Type B pancreatic cell (in vitro differentiated cells): ENCODE results near the gene PTGDR. TPM values are rescaled to one million over a fixed set of nuclear protein-coding genes. Genes with fewer than 3 reads are reported as not detected.
A peak's percentile ranks its signal among the peaks of the same experiment; 100 is the strongest.

Experiments
- DNase-seq: peaks from one replicate; pipeline ENCODE4 v3.0.0; 2021; ENCODE audit warnings: mixed read lengths; ENCODE audit not compliant: unreplicated experiment; ENCODE audit errors: extremely low spot score
- H3K27ac Mint-ChIP-seq: 2 replicates; pipeline ENCODE4 v1.8.0; 2021; ENCODE audit warnings: mild to moderate bottlenecking, mixed read lengths
- H3K27me3 Mint-ChIP-seq: 2 replicates; pipeline ENCODE4 v1.8.0; 2021; ENCODE audit warnings: mixed read lengths
- H3K36me3 Mint-ChIP-seq: 2 replicates; pipeline ENCODE4 v1.8.0; 2021; ENCODE audit warnings: mixed read lengths
- H3K4me1 Mint-ChIP-seq: one replicate; pipeline ENCODE4 v1.8.0; 2021; ENCODE audit warnings: mixed read lengths; ENCODE audit not compliant: unreplicated experiment
- H3K4me3 Mint-ChIP-seq: 2 replicates; pipeline ENCODE4 v1.8.0; 2021; ENCODE audit warnings: mild to moderate bottlenecking, mixed read lengths
- H3K9me3 Mint-ChIP-seq: 2 replicates; pipeline ENCODE4 v1.8.0; 2021; ENCODE audit warnings: mixed read lengths
- total RNA-seq: library from RNA; stranded (reverse); gene quantifications from 2 replicates; pipeline ENCODE4 v1.2.1, GENCODE V29; 2021; ENCODE audit warnings: low replicate concordance
- TF ChIP-seq, protein P1 (sequence below): fragments of 200-600 bp; sonication (generic); conservative IDR thresholded peaks from 2 replicates; pipeline ENCODE4 v1.5.0; 2021; ENCODE audit warnings: antibody characterized with exemption, mild to moderate bottlenecking

Gene PTGDR
- total RNA-seq, 1 donor from 2014 or later: 0.56 TPM

DNA sequence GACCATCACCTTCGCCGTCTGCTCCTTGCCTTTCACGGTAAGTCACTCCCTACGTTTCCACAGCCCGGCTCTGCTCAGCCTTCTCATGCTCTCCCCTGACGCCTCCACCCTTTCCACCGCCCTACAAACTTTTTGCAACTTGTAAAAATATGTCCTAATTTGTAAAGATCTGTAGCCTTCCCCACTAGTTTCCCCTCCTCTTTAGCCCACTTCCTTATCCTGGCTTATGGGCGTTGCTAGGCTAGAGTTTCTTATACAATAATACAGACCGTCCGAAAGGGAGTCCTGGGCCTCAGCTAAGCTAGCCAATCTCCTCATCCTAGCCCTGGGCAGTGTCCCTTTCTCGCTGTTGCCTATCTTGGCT lies 47.8 kb downstream of the PTGDR start:
- TF ChIP-seq, protein P1, sequence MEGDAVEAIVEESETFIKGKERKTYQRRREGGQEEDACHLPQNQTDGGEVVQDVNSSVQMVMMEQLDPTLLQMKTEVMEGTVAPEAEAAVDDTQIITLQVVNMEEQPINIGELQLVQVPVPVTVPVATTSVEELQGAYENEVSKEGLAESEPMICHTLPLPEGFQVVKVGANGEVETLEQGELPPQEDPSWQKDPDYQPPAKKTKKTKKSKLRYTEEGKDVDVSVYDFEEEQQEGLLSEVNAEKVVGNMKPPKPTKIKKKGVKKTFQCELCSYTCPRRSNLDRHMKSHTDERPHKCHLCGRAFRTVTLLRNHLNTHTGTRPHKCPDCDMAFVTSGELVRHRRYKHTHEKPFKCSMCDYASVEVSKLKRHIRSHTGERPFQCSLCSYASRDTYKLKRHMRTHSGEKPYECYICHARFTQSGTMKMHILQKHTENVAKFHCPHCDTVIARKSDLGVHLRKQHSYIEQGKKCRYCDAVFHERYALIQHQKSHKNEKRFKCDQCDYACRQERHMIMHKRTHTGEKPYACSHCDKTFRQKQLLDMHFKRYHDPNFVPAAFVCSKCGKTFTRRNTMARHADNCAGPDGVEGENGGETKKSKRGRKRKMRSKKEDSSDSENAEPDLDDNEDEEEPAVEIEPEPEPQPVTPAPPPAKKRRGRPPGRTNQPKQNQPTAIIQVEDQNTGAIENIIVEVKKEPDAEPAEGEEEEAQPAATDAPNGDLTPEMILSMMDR: no peak
- Mint-ChIP-seq H3K27me3 (peaks cover 88% of the 10 kb centered on the region), H3K36me3 (no peaks in the 10 kb centered on the region), H3K4me1 (peaks cover 19% of the 10 kb centered on the region), H3K4me3 (peak overlapping the region; percentile 97), H3K27ac (no peak overlapping the region), H3K9me3 (no peaks in the 10 kb centered on the region)
- no peak for DNase-seq

DNA sequence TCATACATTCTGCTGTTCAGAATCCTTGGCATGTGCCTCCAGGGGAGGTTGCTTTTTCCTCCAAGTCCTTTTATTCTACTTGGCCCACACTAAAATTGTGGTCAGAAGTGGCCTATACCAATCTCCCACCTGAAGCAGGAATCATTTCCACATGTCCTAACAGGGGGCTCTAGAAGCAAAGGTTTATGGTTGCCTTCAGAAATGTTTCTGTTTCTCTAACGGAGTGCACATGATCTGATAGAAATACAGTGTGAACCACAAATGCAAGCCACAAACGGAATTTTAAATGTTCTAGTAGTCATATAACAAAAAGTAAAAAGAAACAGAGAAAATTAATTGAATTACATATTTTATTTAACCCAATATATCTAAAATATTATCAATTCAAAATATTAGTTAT lies 50.6 kb downstream of the PTGDR start:
- no peak for DNase-seq
- Mint-ChIP-seq H3K27me3 (peaks cover 71% of the 10 kb centered on the region), H3K4me3 (no peak overlapping the region), H3K4me1 (peaks cover 14% of the 10 kb centered on the region), H3K36me3 (peaks cover 4% of the 10 kb centered on the region), H3K9me3 (peaks cover 10% of the 10 kb centered on the region), H3K27ac (no peak overlapping the region)
- TF ChIP-seq, protein P1: no peak

DNA sequence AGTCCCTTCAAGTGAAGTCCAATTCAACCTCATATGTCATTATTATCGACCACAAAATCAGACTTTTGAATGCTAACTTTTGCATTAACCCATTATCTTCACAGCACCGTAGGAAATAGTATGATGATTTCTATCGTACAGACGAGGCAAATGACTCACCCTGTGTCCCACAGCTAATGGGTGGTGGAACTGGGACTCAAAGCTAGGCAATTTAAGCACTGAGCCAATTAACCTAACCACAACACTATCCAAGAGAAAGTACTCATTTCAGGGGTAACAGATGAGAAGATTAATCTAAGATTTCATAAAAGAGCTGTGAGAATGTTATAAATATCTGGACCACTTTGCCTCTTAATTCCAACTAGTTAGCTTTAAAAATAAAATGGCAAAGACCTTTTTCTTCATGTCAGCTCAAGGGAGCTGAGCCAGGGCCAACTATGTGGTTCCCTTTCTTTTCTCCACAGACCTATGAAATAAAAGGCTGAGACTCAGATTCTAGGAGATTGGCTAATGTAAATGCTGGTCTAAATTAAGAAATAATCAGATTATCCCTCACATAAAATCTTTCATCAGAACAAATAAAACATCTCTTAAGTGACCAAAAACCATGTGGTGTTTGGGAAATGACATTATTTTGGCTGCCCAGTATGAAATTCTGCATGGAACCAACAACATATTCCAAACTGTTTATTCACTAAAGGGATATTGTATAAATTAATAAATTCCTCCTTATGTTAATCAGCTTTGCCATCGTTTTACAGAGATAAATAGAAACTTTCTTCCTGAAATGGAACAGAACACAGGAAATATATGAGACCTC lies 51.5 kb downstream of the PTGDR start:
- peaks cover 6% of the 10 kb centered on the region for H3K36me3 Mint-ChIP-seq
- H3K27ac Mint-ChIP-seq: no peak overlapping the region
- no peak for DNase-seq
- peaks cover 5% of the 10 kb centered on the region for H3K4me1 Mint-ChIP-seq
- TF ChIP-seq, protein P1: no peak
- H3K4me3 Mint-ChIP-seq: no peak overlapping the region
- H3K9me3 Mint-ChIP-seq: peaks cover 10% of the 10 kb centered on the region
- H3K27me3 Mint-ChIP-seq: peaks cover 61% of the 10 kb centered on the region

DNA sequence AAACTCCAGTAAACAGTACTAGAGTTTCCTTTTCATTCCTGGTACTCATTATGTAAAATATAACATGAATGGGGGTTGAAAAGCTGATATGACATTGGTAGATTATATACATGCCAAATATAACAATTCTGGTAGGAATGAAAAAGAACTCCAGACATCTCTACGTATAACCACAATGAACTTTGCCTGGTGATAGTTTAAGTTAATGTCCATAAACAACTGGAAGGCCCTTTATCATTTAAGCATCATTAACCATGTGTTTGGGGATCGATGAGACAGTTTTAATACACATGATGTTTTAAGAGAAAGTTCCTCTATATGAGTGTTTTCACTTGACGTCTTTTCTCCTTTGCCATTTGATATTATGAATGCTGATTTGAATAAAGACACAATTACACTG lies 52.4 kb downstream of the PTGDR start:
- H3K4me3 Mint-ChIP-seq: no peak overlapping the region
- H3K27me3 Mint-ChIP-seq: peaks cover 55% of the 10 kb centered on the region
- no peak overlapping the region for H3K27ac Mint-ChIP-seq
- DNase-seq: no peak
- peaks cover 7% of the 10 kb centered on the region for H3K36me3 Mint-ChIP-seq
- H3K4me1 Mint-ChIP-seq: peaks cover 3% of the 10 kb centered on the region
- H3K9me3 Mint-ChIP-seq: peaks cover 10% of the 10 kb centered on the region
- TF ChIP-seq, protein P1: no peak

DNA sequence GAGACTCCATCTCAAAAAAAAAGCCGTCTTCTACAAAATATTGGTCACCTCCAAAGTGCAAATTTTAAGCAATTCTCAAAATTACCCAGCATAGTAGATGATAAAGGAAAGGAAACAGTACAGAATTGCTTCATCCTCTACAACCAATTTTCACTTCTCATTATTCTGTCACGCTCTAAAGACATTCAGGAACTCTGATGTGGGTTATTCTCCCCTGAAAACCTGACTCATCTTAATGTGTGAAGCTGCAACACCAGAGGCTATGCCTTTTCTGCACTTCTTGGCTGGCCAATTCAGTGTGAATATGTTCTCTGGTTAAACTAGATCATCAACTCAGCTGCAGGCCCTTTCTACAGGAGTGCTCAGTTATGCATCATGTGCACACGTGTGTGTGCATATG lies 57.6 kb downstream of the PTGDR start:
- Mint-ChIP-seq H3K36me3 (peaks cover 7% of the 10 kb centered on the region), H3K27ac (no peak overlapping the region), H3K9me3 (peaks cover 10% of the 10 kb centered on the region), H3K4me3 (no peak overlapping the region), H3K27me3 (peaks cover 5% of the 10 kb centered on the region), H3K4me1 (peaks cover 10% of the 10 kb centered on the region)
- no peak for DNase-seq
- TF ChIP-seq, protein P1: no peak
